HEK293 (cell line): ENCODE measurements around the gene CWC25.
"Not testable (repeated sequence)": the region's sequence is repeated elsewhere in the genome, so short reads cannot be mapped to it uniquely, and the experiment has no call there.

Source experiments
- CTCF ChIA-PET: fragments of 350-600 bp; formaldehyde crosslinking; extraction: SDS; loops from one replicate; lab custom pipeline; 2021; ENCODE audit warnings: antibody characterized with exemption; lab: Yijun Ruan, JAX
- POLR2A ChIA-PET: fragments of 300-600 bp; formaldehyde crosslinking; extraction: SDS; loops from one replicate; lab custom pipeline; 2020; ENCODE audit warnings: antibody characterized with exemption, inconsistent platforms; lab: Yijun Ruan, JAX
- H3K27ac ChIP-seq: fragments of 200-500 bp; sonication (Bioruptor generic); 2 replicates; pipeline ENCODE4 v1.5.1; 2014; ENCODE audit warnings: low read depth, low read length, control low read depth, inconsistent platforms; ENCODE audit errors: extremely low read depth
- H3K36me3 ChIP-seq, 2 experiments: fragments of 200-500 bp in 1 of 2; sonication (Bioruptor generic) in 1 of 2; 1 replicate in 1 of 2; 2 replicates in 1 of 2; pipeline ENCODE4 v1.5.1; 2014 to 2017; ENCODE audit warnings: inconsistent platforms in 2 of 2, low read length in 2 of 2; ENCODE audit not compliant: control insufficient read depth in 2 of 2, insufficient read depth in 1 of 2
- H3K4me1 ChIP-seq: fragments of 200-500 bp; sonication (Bioruptor generic); 2 replicates; pipeline ENCODE4 v1.5.1; 2014; ENCODE audit warnings: mild to moderate bottlenecking, low read length, inconsistent platforms; ENCODE audit not compliant: control insufficient read depth, insufficient read depth
- H3K4me3 ChIP-seq: 2 replicates; pipeline ENCODE4 v1.5.1; 2011; ENCODE audit warnings: low read depth, mild to moderate bottlenecking, control low read depth, low read length, moderate library complexity
- H3K9me3 ChIP-seq: fragments of 200-500 bp; sonication (Bioruptor generic); 2 replicates; pipeline ENCODE4 v1.5.1; 2014; ENCODE audit warnings: low read depth, low read length, inconsistent platforms; ENCODE audit not compliant: control insufficient read depth, insufficient read depth
- MEIS1 ChIP-seq: sonication (generic); formaldehyde crosslinking; IDR thresholded peaks from 2 replicates; pipeline ENCODE4 v1.8.1; 2022; ENCODE audit warnings: missing genetic modification reagents, mild to moderate bottlenecking, borderline replicate concordance
- ZBTB1 ChIP-seq: fragments of 450-650 bp; formaldehyde crosslinking; IDR thresholded peaks from 2 replicates; pipeline ENCODE4 v1.5.1; 2016; ENCODE audit warnings: missing biosample characterization, missing genetic modification characterization
- ZFP3 ChIP-seq: fragments of 450-650 bp; formaldehyde crosslinking; IDR thresholded peaks from 2 replicates; pipeline ENCODE4 v1.5.1; 2016; ENCODE audit warnings: low read depth, missing biosample characterization, missing genetic modification characterization
- ZIC2 ChIP-seq: fragments of 450-650 bp; formaldehyde crosslinking; IDR thresholded peaks from 2 replicates; pipeline ENCODE4 v1.5.1; 2016; ENCODE audit warnings: missing biosample characterization, missing genetic modification characterization
- ZNF140 ChIP-seq: fragments of 450-650 bp; formaldehyde crosslinking; IDR thresholded peaks from 2 replicates; pipeline ENCODE4 v1.5.1; 2016; ENCODE audit warnings: missing biosample characterization, missing genetic modification characterization
- ZNF214 ChIP-seq: fragments of 450-650 bp; formaldehyde crosslinking; IDR thresholded peaks from 2 replicates; pipeline ENCODE4 v1.5.1; 2017; ENCODE audit warnings: missing biosample characterization, mild to moderate bottlenecking, missing genetic modification characterization, borderline replicate concordance
- ZNF248 ChIP-seq: fragments of 450-650 bp; formaldehyde crosslinking; IDR thresholded peaks from 2 replicates; pipeline ENCODE4 v1.5.1; 2017; ENCODE audit warnings: missing biosample characterization, missing genetic modification characterization
- ZNF341 ChIP-seq: fragments of 450-650 bp; formaldehyde crosslinking; IDR thresholded peaks from 2 replicates; pipeline ENCODE4; 2016; ENCODE audit warnings: low read depth, missing biosample characterization, missing genetic modification characterization
- ZNF394 ChIP-seq: fragments of 450-650 bp; formaldehyde crosslinking; IDR thresholded peaks from 2 replicates; pipeline ENCODE4 v1.5.1; 2016; ENCODE audit warnings: missing biosample characterization, missing genetic modification characterization, mild to moderate bottlenecking, moderate library complexity, borderline replicate concordance
- ZNF416 ChIP-seq: fragments of 450-650 bp; formaldehyde crosslinking; IDR thresholded peaks from 2 replicates; pipeline ENCODE4 v1.5.1; 2016; ENCODE audit warnings: missing biosample characterization, missing genetic modification characterization
- ZNF426 ChIP-seq: fragments of 450-650 bp; formaldehyde crosslinking; IDR thresholded peaks from 2 replicates; pipeline ENCODE4 v1.5.1; 2017; ENCODE audit warnings: missing biosample characterization, missing genetic modification characterization, mild to moderate bottlenecking, inconsistent platforms, moderate library complexity
- ZNF621 ChIP-seq: fragments of 450-650 bp; formaldehyde crosslinking; IDR thresholded peaks from 2 replicates; pipeline ENCODE4 v1.5.1; 2017; ENCODE audit warnings: missing biosample characterization, missing genetic modification characterization
- ZNF623 ChIP-seq: fragments of 450-650 bp; formaldehyde crosslinking; IDR thresholded peaks from 2 replicates; pipeline ENCODE4 v1.5.1; 2016; ENCODE audit warnings: missing biosample characterization, missing genetic modification characterization
- ZNF707 ChIP-seq: fragments of 450-650 bp; formaldehyde crosslinking; IDR thresholded peaks from 2 replicates; pipeline ENCODE4 v1.5.1; 2016; ENCODE audit warnings: missing biosample characterization, missing genetic modification characterization
- TF ChIP-seq, protein P1 (sequence below): fragments of 450-650 bp; formaldehyde crosslinking; conservative IDR thresholded peaks from 2 replicates; pipeline ENCODE4 v1.5.1; 2016; ENCODE audit warnings: low read depth, missing biosample characterization, missing genetic modification characterization
- TF ChIP-seq, protein P2 (sequence below): fragments of 450-650 bp; formaldehyde crosslinking; conservative IDR thresholded peaks from 2 replicates; pipeline ENCODE4 v1.5.1; 2016; ENCODE audit warnings: low read depth, missing biosample characterization, missing genetic modification characterization
- TF ChIP-seq, protein P3 (sequence below): fragments of 450-650 bp; formaldehyde crosslinking; IDR thresholded peaks from 2 replicates; pipeline ENCODE4 v1.5.1; 2017; ENCODE audit warnings: missing biosample characterization, missing genetic modification characterization
- TF ChIP-seq, protein P4 (sequence below): fragments of 450-650 bp; formaldehyde crosslinking; IDR thresholded peaks from 2 replicates; pipeline ENCODE4 v1.5.1; 2017; ENCODE audit warnings: missing biosample characterization, missing genetic modification characterization

Gene CWC25

DNA sequence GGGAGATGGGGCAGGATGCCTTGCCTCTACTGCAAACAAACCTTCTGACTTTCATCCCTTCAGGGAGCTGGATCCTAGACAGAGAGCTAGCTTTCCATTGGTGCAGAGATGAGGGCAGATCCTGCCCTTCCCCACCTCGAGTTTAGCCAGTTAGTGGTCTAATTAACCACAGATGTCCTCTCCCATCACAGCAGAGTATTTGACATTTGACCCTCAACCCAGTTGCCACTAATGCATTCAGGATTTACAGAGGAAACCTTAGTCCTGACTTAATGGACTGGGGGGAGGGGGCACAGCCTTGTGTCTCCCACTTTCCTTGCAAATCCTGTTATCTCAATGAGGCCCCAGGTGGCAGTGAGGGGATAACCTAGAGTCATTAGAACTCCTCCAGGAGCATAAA lies 35.9 kb downstream of the CWC25 start:
- ChIA-PET CTCF (interaction anchor here (0.6 to 1.2 kb wide), 3 partner anchors 9 to 160 kb away, joined by 4 to 8 read pairs (median 5); no protein-coding TSS in a partner anchor), POLR2A (interaction anchor here (0.7 to 1.4 kb wide), 7 partner anchors 9 to 65 kb away, joined by 3 to 4 read pairs (median 4); partner anchors contain the start of genes PIP4K2B and RPL23)
- Histone ChIP-seq H3K36me3 (peaks cover 47 to 51% of the 10 kb centered on the region in 2 experiments), H3K4me1 (peaks cover 6% of the 10 kb centered on the region; the same call in 1 of the 2 replicates), H3K9me3 (no peaks in the 10 kb centered on the region), H3K4me3 (no peak overlapping the region), H3K27ac (no peak overlapping the region)
- TF ChIP-seq MEIS1 (CRISPR knock-in tag) (no peak), ZFP3 (tag by site-specific recombination) (no peak), ZNF707 (tag by site-specific recombination) (no peak), ZIC2 (tag by site-specific recombination) (peak; percentile 52), ZNF621 (no peak)

DNA sequence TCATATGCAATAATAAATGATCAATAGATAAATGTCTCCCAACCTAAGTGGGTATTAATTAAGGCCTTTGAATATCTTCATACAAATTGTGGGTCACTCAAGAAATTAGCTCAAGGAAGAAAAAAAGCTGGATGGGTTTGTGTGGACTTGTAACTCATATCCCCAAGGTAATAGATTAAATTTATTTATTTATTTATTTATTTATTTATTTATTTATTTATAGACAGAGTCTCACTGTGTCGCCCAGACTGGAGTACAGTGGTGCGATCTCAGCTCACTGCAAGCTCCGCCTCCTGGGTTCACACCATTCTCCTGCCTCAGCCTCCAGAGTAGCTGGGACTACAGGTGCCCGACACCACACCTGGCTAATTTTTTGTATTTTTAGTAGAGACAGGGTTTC lies 37.1 kb downstream of the CWC25 start:
- POLR2A ChIA-PET = interaction anchor here (0.6 to 1.4 kb wide), 3 partner anchors 12 to 192 kb away, joined by 3 to 4 read pairs (median 4); partner anchors contain the start of gene PIP4K2B
- not testable (repeated sequence) for H3K27ac ChIP-seq
- TF ChIP-seq ZNF394 (tag by site-specific recombination) (peak; percentile 52; the same call in 1 of the 2 replicates), ZNF426 (tag by site-specific recombination) (peak; percentile 33; the same call in 1 of the 2 replicates), ZNF623 (tag by site-specific recombination) (peak; percentile 33; the same call in 1 of the 2 replicates)
- TF ChIP-seq, protein P1, sequence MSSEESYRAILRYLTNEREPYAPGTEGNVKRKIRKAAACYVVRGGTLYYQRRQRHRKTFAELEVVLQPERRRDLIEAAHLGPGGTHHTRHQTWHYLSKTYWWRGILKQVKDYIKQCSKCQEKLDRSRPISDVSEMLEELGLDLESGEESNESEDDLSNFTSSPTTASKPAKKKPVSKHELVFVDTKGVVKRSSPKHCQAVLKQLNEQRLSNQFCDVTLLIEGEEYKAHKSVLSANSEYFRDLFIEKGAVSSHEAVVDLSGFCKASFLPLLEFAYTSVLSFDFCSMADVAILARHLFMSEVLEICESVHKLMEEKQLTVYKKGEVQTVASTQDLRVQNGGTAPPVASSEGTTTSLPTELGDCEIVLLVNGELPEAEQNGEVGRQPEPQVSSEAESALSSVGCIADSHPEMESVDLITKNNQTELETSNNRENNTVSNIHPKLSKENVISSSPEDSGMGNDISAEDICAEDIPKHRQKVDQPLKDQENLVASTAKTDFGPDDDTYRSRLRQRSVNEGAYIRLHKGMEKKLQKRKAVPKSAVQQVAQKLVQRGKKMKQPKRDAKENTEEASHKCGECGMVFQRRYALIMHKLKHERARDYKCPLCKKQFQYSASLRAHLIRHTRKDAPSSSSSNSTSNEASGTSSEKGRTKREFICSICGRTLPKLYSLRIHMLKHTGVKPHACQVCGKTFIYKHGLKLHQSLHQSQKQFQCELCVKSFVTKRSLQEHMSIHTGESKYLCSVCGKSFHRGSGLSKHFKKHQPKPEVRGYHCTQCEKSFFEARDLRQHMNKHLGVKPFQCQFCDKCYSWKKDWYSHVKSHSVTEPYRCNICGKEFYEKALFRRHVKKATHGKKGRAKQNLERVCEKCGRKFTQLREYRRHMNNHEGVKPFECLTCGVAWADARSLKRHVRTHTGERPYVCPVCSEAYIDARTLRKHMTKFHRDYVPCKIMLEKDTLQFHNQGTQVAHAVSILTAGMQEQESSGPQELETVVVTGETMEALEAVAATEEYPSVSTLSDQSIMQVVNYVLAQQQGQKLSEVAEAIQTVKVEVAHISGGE (tag by site-specific recombination) = peak; percentile 51; the same call in 1 of the 2 replicates
- TF ChIP-seq, protein P2, sequence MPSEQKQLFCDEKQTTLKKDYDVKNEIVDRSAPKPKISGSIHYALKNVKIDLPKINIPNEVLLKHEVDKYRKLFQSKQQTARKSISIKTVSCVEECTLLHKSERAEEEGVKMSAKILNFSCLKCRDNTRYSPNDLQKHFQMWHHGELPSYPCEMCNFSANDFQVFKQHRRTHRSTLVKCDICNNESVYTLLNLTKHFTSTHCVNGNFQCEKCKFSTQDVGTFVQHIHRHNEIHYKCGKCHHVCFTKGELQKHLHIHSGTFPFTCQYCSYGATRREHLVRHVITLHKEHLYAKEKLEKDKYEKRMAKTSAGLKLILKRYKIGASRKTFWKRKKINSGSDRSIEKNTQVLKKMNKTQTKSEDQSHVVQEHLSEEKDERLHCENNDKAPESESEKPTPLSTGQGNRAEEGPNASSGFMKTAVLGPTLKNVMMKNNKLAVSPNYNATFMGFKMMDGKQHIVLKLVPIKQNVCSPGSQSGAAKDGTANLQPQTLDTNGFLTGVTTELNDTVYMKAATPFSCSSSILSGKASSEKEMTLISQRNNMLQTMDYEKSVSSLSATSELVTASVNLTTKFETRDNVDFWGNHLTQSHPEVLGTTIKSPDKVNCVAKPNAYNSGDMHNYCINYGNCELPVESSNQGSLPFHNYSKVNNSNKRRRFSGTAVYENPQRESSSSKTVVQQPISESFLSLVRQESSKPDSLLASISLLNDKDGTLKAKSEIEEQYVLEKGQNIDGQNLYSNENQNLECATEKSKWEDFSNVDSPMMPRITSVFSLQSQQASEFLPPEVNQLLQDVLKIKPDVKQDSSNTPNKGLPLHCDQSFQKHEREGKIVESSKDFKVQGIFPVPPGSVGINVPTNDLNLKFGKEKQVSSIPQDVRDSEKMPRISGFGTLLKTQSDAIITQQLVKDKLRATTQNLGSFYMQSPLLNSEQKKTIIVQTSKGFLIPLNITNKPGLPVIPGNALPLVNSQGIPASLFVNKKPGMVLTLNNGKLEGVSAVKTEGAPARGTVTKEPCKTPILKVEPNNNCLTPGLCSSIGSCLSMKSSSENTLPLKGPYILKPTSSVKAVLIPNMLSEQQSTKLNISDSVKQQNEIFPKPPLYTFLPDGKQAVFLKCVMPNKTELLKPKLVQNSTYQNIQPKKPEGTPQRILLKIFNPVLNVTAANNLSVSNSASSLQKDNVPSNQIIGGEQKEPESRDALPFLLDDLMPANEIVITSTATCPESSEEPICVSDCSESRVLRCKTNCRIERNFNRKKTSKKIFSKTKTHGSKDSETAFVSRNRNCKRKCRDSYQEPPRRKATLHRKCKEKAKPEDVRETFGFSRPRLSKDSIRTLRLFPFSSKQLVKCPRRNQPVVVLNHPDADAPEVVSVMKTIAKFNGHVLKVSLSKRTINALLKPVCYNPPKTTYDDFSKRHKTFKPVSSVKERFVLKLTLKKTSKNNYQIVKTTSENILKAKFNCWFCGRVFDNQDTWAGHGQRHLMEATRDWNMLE (tag by site-specific recombination) = 0 out of 2 replicates have a peak, but pooled peaks have one; percentile 32

DNA sequence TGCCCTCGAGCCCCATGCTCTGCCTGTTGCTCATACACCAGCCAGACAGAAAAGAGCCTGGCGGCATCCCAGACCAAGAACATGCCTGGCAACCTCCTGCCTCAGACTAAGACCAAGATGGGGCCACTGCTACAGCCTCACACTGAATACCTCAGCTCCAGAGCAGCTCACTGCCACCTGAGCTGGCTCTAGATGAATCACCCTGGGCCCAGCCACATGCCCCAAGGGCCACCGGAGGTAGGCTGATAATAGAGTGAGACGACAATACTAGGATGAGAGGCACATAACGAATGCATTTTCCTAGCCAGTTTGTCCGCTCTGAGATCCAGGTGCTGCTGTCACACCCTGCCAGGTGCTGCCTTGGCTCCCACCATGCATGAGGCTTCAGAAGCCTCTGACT lies 38.7 kb downstream of the CWC25 start:
- peaks cover 6% of the 10 kb centered on the region; the same call in 1 of the 2 replicates for H3K4me1 ChIP-seq
- H3K27ac ChIP-seq = no peak overlapping the region
- no peak overlapping the region for H3K4me3 ChIP-seq
- H3K9me3 ChIP-seq = no peaks in the 10 kb centered on the region
- POLR2A ChIA-PET = no interaction called here
- CTCF ChIA-PET = interaction anchor here (0.7 kb wide), 1 partner anchor 25 kb away, joined by 4 read pairs; no protein-coding TSS in a partner anchor
- peaks cover 47 to 61% of the 10 kb centered on the region in 2 experiments for H3K36me3 ChIP-seq
- TF ChIP-seq ZNF248 (tag by site-specific recombination) = no peak
- no peak for TF ChIP-seq ZNF140 (tag by site-specific recombination)
- no peak for TF ChIP-seq ZBTB1 (tag by site-specific recombination)
- TF ChIP-seq ZNF214 (tag by site-specific recombination) = no peak
- no peak for TF ChIP-seq MEIS1 (CRISPR knock-in tag)
- TF ChIP-seq, protein P3, sequence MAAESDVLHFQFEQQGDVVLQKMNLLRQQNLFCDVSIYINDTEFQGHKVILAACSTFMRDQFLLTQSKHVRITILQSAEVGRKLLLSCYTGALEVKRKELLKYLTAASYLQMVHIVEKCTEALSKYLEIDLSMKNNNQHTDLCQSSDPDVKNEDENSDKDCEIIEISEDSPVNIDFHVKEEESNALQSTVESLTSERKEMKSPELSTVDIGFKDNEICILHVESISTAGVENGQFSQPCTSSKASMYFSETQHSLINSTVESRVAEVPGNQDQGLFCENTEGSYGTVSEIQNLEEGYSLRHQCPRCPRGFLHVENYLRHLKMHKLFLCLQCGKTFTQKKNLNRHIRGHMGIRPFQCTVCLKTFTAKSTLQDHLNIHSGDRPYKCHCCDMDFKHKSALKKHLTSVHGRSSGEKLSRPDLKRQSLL = no peak
- TF ChIP-seq ZNF416 (tag by site-specific recombination) = no peak
- no peak for TF ChIP-seq ZNF341
- TF ChIP-seq, protein P4, sequence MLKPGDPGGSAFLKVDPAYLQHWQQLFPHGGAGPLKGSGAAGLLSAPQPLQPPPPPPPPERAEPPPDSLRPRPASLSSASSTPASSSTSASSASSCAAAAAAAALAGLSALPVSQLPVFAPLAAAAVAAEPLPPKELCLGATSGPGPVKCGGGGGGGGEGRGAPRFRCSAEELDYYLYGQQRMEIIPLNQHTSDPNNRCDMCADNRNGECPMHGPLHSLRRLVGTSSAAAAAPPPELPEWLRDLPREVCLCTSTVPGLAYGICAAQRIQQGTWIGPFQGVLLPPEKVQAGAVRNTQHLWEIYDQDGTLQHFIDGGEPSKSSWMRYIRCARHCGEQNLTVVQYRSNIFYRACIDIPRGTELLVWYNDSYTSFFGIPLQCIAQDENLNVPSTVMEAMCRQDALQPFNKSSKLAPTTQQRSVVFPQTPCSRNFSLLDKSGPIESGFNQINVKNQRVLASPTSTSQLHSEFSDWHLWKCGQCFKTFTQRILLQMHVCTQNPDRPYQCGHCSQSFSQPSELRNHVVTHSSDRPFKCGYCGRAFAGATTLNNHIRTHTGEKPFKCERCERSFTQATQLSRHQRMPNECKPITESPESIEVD (tag by site-specific recombination) = no peak

More for the DNA sequence above, 37.1 kb downstream of the CWC25 start:
- H3K4me3 ChIP-seq, H3K9me3 ChIP-seq, H3K4me1 ChIP-seq: not testable (repeated sequence)
- CTCF ChIA-PET = interaction anchor here (0.5 to 0.6 kb wide), 2 partner anchors 8 to 194 kb away, joined by 3 read pairs; no protein-coding TSS in a partner anchor
- peaks cover 49 to 53% of the 10 kb centered on the region in 2 experiments for H3K36me3 ChIP-seq
